Fibroblast of the aortic adventitia (primary cell): ENCODE data around the gene ATRNL1. TPM values are rescaled to one million over a fixed set of nuclear protein-coding genes. Genes with fewer than 3 reads are reported as not detected.

ENCODE experiments used
- DNase-seq: peaks from one replicate; pipeline ENCODE4 v3.0.0-alpha.2; 2010; ENCODE audit warnings: low read depth
- H3K4me3 ChIP-seq: 2 replicates; pipeline ENCODE4 v1.5.1; 2011; ENCODE audit warnings: low read depth, mild to moderate bottlenecking, control low read depth, low read length, moderate library complexity
- CTCF ChIP-seq: IDR thresholded peaks from 2 replicates; pipeline ENCODE4 v1.5.1; 2011; ENCODE audit warnings: mild to moderate bottlenecking, low read length, control low read depth, inconsistent platforms; ENCODE audit not compliant: insufficient read depth
- total RNA-seq: library from RNA; depleted of rRNA; stranded (reverse); fragments of >200 nt; gene quantifications from 2 replicates; pipeline ENCODE4 v1.2.3, GENCODE V29; 2012; ENCODE audit warnings: low replicate concordance

The ATRNL1 gene
- total RNA-seq = 1.9 and 7.3 TPM in 2 replicates

GRCh38 chr10:115093286-115093775 lies at the start of gene ATRNL1:
ATRNL1 (plus strand) TSS chr10:115093365; CDS start chr10:115093751, 386 bp downstream.
- DNase-seq = no peak
- no peak for TF ChIP-seq CTCF
- H3K4me3 ChIP-seq = peak within 1 kb of the TSS; percentile 62

- no peak for DNase-seq
- H3K4me3 ChIP-seq = no peak overlapping the region
- TF ChIP-seq CTCF = no peak
These were observed 49.4 kb upstream of the ATRNL1 start for GRCh38 chr10:115043719-115044118.

GRCh38 chr10:115044891-115045290 lies 48.3 kb upstream of the ATRNL1 start:
- TF ChIP-seq CTCF = no peak
- H3K4me3 ChIP-seq = no peak overlapping the region
- no peak for DNase-seq

GRCh38 chr10:115045499-115045898 lies 47.7 kb upstream of the ATRNL1 start:
- TF ChIP-seq CTCF = no peak
- DNase-seq = no peak
- no peak overlapping the region for H3K4me3 ChIP-seq

- TF ChIP-seq CTCF = no peak
- no peak overlapping the region for H3K4me3 ChIP-seq
- no peak for DNase-seq
These were observed 46.4 kb upstream of the ATRNL1 start for GRCh38 chr10:115046686-115047236.

GRCh38 chr10:115047705-115048104 lies 45.5 kb upstream of the ATRNL1 start:
- DNase-seq = no peak
- H3K4me3 ChIP-seq = no peak overlapping the region
- TF ChIP-seq CTCF = no peak

- no peak for DNase-seq
- TF ChIP-seq CTCF = no peak
These were observed 43.8 kb upstream of the ATRNL1 start for GRCh38 chr10:115049318-115049717.

More at GRCh38 chr10:115049318-115049717, 43.8 kb upstream of the ATRNL1 start:
- no peak overlapping the region for H3K4me3 ChIP-seq
